ENCODE results near the gene LYL1.

GRCh38 chr19:13122275-13122878 lies 19.7 kb upstream of the LYL1 start:
- no peak for TF ChIP-seq CTCF (IDR thresholded peaks at IDR 0.05)
- TF ChIP-seq EP300 (IDR thresholded peaks at IDR 0.05): no peak
